Stimulated activated CD4-positive, alpha-beta T cell treated with anti-CD3 and anti-CD28 coated beads, Interleukin-1b, Interleukin-23, amount 100 ng/mL, for 1 hour (primary cell): ENCODE measurements around the gene RIOK3.
A peak's percentile ranks its signal among the peaks of the same experiment; 100 is the strongest.
"Not testable (repeated sequence)": the region's sequence is repeated elsewhere in the genome, so short reads cannot be mapped to it uniquely, and the experiment has no call there.

Source experiments
- DNase-seq, 2 donors: peaks; one replicate each; pipeline ENCODE4 v3.0.0-alpha.2; 2020; ENCODE audit warnings: low read depth in 2 of 2

The RIOK3 gene

GRCh38 chr18:23495723-23496440 is 42.8 kb downstream of the RIOK3 start:
- DNase-seq = no peak

GRCh38 chr18:23498117-23498516 is 45.0 kb downstream of the RIOK3 start:
- no peak for DNase-seq

GRCh38 chr18:23498877-23499276 is 45.8 kb downstream of the RIOK3 start:
- DNase-seq = peak; percentile 33 to 37

- no peak for DNase-seq
Observed at GRCh38 chr18:23499291-23499781, 46.2 kb downstream of the RIOK3 start.

GRCh38 chr18:23501626-23502025 is 48.5 kb downstream of the RIOK3 start:
- DNase-seq = no peak

- DNase-seq = no peak
Observed at GRCh38 chr18:23502516-23503037, 49.5 kb downstream of the RIOK3 start.

- peak; percentile 95 to 99 for DNase-seq
Observed at GRCh38 chr18:23503038-23503962, 50.2 kb downstream of the RIOK3 start, which contains the start of gene RMC1. TSS of gene RMC1 (plus strand) at chr18:23503511. CDS start at chr18:23503619, 108 bp downstream.

- DNase-seq = no peak
Observed at GRCh38 chr18:23503963-23504344, 50.9 kb downstream of the RIOK3 start.

GRCh38 chr18:23504720-23505119 is 51.6 kb downstream of the RIOK3 start:
- no peak for DNase-seq

GRCh38 chr18:23506393-23506792 is 53.3 kb downstream of the RIOK3 start:
- DNase-seq = no peak

GRCh38 chr18:23510923-23511322 is 57.8 kb downstream of the RIOK3 start:
- DNase-seq = not testable (repeated sequence)

GRCh38 chr18:23512216-23512615 is 59.1 kb downstream of the RIOK3 start:
- not testable (repeated sequence) for DNase-seq

- no peak for DNase-seq
Observed at GRCh38 chr18:23512641-23513040, 59.6 kb downstream of the RIOK3 start.

GRCh38 chr18:23515911-23516546 is 62.9 kb downstream of the RIOK3 start:
- peak; percentile 43 to 46 for DNase-seq

GRCh38 chr18:23519734-23520133 is 66.6 kb downstream of the RIOK3 start:
- no peak for DNase-seq

GRCh38 chr18:23521271-23521670 is 68.2 kb downstream of the RIOK3 start:
- DNase-seq = no peak

- DNase-seq = no peak
Observed at GRCh38 chr18:23521907-23522306, 68.8 kb downstream of the RIOK3 start.

GRCh38 chr18:23523429-23524212 is 70.5 kb downstream of the RIOK3 start:
- DNase-seq = no peak

- no peak for DNase-seq
Observed at GRCh38 chr18:23524213-23524707, 71.2 kb downstream of the RIOK3 start.

- DNase-seq = no peak
Observed at GRCh38 chr18:23526501-23527063, 73.5 kb downstream of the RIOK3 start.
